Fibroblast of lung (primary cell): ENCODE data around the gene HNF1B. TPM values are rescaled to one million over a fixed set of nuclear protein-coding genes. Genes with fewer than 3 reads are reported as not detected.

Experiments
- DNase-seq, 2 donors: peaks; one replicate each; pipeline versions ENCODE4 v3.0.0 to v3.0.0-alpha.2; 2010; ENCODE audit warnings: low read depth in 2 of 2
- H2AFZ ChIP-seq: 2 replicates; pipeline ENCODE4 v1.5.1; 2012; ENCODE audit warnings: low read length, control low read depth, inconsistent platforms
- H3K27ac ChIP-seq: 2 replicates; pipeline ENCODE4 v1.5.1; 2011; ENCODE audit warnings: low read length, control low read depth; ENCODE audit not compliant: insufficient read depth
- H3K27me3 ChIP-seq: 2 replicates; pipeline ENCODE4 v1.5.1; 2011; ENCODE audit warnings: mild to moderate bottlenecking, low read length; ENCODE audit not compliant: control insufficient read depth, insufficient read depth
- H3K36me3 ChIP-seq: 2 replicates; pipeline ENCODE4 v1.5.1; 2011; ENCODE audit warnings: low read length; ENCODE audit not compliant: control insufficient read depth, insufficient read depth
- H3K4me1 ChIP-seq: 2 replicates; pipeline ENCODE4 v1.5.1; 2011; ENCODE audit warnings: low read length; ENCODE audit not compliant: control insufficient read depth, insufficient read depth; ENCODE audit errors: extremely low read depth
- H3K4me2 ChIP-seq: 2 replicates; pipeline ENCODE4 v1.5.1; 2011; ENCODE audit warnings: low read length, control low read depth; ENCODE audit not compliant: insufficient read depth; ENCODE audit errors: extremely low read depth
- H3K4me3 ChIP-seq, 4 experiments: fragments of 200-600 bp in 1 of 4; sonication (generic) in 1 of 4; replicated peaks in 1 of 4; 2 replicates each; pipeline ENCODE4 v1.5.1; 2011 to 2016; ENCODE audit warnings: low read length in 4 of 4, low read depth in 3 of 4, mild to moderate bottlenecking in 3 of 4, control low read depth in 2 of 4, inconsistent platforms in 1 of 4, mixed read lengths in 1 of 4; ENCODE audit not compliant: insufficient read depth in 1 of 4; ENCODE audit errors: control extremely low read depth in 1 of 4
- H3K79me2 ChIP-seq: 2 replicates; pipeline ENCODE4 v1.5.1; 2012; ENCODE audit warnings: mild to moderate bottlenecking, low read length, inconsistent platforms; ENCODE audit not compliant: control insufficient read depth, insufficient read depth
- H3K9ac ChIP-seq: 2 replicates; pipeline ENCODE4 v1.5.1; 2011; ENCODE audit warnings: mild to moderate bottlenecking, low read length, control low read depth; ENCODE audit not compliant: insufficient read depth
- H3K9me3 ChIP-seq: 2 replicates; pipeline ENCODE4 v1.5.1; 2012; ENCODE audit warnings: low read depth, low read length; ENCODE audit not compliant: control insufficient read depth, insufficient read depth
- H4K20me1 ChIP-seq: 2 replicates; pipeline ENCODE4 v1.5.1; 2011; ENCODE audit warnings: low read length; ENCODE audit not compliant: control insufficient read depth, insufficient read depth; ENCODE audit errors: extremely low read depth
- CTCF ChIP-seq, 2 donors: IDR thresholded peaks in 1 of 2; conservative IDR thresholded peaks in 1 of 2; 1 replicate in 1 of 2; 2 replicates in 1 of 2; pipeline ENCODE4 v1.5.1; 2011 to 2012; ENCODE audit warnings: low read length in 2 of 2, control low read depth in 1 of 2, inconsistent platforms in 1 of 2, low read depth in 1 of 2, mild to moderate bottlenecking in 1 of 2
- EZH2 ChIP-seq: IDR thresholded peaks from 2 replicates; pipeline ENCODE4 v1.5.1; 2012; ENCODE audit warnings: low read length, control low read depth, mild to moderate bottlenecking; ENCODE audit errors: missing control alignments
- polyA minus RNA-seq: library from RNA; depleted of rRNA, polyadenylated mRNA; stranded (reverse); fragments of >200 nt; gene quantifications from 2 replicates; pipeline ENCODE4 v1.2.3, GENCODE V29; 2011; ENCODE audit warnings: low replicate concordance
- polyA plus RNA-seq, 2 donors: library from polyadenylated mRNA; depleted of rRNA in 1 of 2; stranded (reverse) in 1 of 2; unstranded in 1 of 2; fragments of >200 nt; gene quantifications; 2 replicates each; pipeline ENCODE4 v1.2.1, GENCODE V29; 2011 to 2012; ENCODE audit warnings: missing spikeins in 1 of 2
- total RNA-seq: library from RNA; depleted of rRNA; stranded (reverse); fragments of >200 nt; gene quantifications from 2 replicates; pipeline ENCODE4 v1.2.1, GENCODE V29; 2014

The HNF1B gene, protein sequence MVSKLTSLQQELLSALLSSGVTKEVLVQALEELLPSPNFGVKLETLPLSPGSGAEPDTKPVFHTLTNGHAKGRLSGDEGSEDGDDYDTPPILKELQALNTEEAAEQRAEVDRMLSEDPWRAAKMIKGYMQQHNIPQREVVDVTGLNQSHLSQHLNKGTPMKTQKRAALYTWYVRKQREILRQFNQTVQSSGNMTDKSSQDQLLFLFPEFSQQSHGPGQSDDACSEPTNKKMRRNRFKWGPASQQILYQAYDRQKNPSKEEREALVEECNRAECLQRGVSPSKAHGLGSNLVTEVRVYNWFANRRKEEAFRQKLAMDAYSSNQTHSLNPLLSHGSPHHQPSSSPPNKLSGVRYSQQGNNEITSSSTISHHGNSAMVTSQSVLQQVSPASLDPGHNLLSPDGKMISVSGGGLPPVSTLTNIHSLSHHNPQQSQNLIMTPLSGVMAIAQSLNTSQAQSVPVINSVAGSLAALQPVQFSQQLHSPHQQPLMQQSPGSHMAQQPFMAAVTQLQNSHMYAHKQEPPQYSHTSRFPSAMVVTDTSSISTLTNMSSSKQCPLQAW
- total RNA-seq (not detected in 2 replicates), polyA plus RNA-seq (not detected in 2 replicates), polyA minus RNA-seq (not detected in 2 replicates)
- polyA plus RNA-seq (2012) = not detected in 2 replicates

DNA sequence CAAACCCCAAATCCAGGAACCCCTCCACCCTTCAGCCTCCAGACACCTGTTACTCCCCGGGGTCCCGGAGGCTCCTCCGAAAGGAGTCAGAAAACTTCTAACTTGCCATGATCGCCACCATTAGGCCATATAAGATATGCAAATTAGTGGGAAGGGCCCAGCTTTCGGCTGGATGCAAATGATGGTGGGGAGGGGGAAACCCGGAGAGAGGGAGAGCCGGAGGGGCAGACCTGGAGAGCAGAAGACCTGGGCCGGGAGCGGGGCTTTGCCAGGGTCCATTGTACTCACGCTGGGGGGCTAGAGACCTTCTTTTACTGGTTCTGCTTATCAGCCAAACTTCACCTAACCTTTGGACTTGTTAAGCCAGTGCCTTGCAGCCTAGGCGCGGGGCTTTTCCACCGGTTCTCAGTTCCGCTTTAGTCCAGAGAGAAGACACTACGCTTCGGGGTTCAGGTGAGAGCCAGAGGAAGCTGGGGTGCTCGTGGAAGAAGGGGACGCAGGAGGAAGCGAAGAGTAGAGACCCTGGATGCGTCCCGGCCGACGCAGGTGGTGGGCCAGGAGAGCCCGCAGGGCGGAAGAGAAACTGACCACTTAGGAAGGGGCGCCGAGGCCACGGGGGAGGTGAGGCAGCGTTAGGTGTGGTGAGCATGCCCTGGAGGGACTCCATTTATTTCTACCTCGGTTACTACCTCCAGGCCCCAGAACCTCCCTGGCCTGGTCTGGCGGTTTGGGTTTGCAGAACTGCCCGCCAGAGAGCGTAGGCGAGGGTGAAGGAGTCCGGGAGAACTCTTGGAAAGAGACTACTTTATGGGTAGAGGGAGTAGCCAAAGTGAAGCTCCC, at the start of gene HNF1B:
Gene HNF1B (minus strand): TSS at position 99 of the 840 bp plus-strand sequence. CDS start 175 bp downstream, outside the sequence.
- peaks cover 70% of the 10 kb centered on the region for H3K27me3 ChIP-seq
- no peak within 1 kb of the TSS for H3K4me3 ChIP-seq
- H3K4me2 ChIP-seq = no peak within 1 kb of the TSS
- H4K20me1 ChIP-seq = peaks cover 2% of the 10 kb centered on the region
- no peak within 1 kb of the TSS for H3K9ac ChIP-seq
- no peak within 1 kb of the TSS for H2AFZ ChIP-seq
- no peak within 1 kb of the TSS for H3K27ac ChIP-seq
- no peaks in the 10 kb centered on the region for H3K9me3 ChIP-seq
- no peak for DNase-seq
- no peaks in the 10 kb centered on the region for H3K4me1 ChIP-seq
- H3K36me3 ChIP-seq = no peaks in the 10 kb centered on the region
- no peak for TF ChIP-seq CTCF (conservative IDR thresholded peaks at IDR 0.05 in 1 of 2, IDR thresholded peaks at IDR 0.05 in 1 of 2; ENCODE audit: low read depth in 1 of 2, low read length in 2 of 2)
- no peak for TF ChIP-seq EZH2
- H3K79me2 ChIP-seq = no peaks in the 10 kb centered on the region

DNA sequence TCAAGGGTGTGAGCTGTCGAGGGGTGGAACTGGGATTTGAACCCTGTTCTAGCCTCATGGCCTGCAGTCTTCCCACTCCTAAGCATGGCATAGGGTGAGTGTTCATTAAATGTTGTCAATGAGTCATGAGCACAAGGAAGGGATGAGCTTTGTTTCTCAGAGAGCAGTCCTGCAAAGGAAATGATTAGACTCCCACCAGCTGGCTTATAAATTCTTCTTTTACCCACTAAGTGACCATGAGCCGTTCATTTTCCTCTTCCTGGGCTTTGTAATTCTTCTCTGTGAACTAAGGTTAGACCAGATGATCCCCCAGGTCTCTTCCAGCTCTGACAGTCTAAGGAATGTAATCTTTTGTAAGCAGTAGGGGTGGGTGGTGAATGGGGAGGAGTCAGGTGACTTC, 47.9 kb upstream of the HNF1B start:
- H3K27me3 ChIP-seq = peaks cover 11% of the 10 kb centered on the region
- no peaks in the 10 kb centered on the region for H3K9me3 ChIP-seq
- H3K4me3 ChIP-seq = no peak overlapping the region
- no peaks in the 10 kb centered on the region for H4K20me1 ChIP-seq
- no peak overlapping the region for H2AFZ ChIP-seq
- H3K36me3 ChIP-seq = no peaks in the 10 kb centered on the region
- TF ChIP-seq EZH2 = no peak
- TF ChIP-seq CTCF (conservative IDR thresholded peaks at IDR 0.05 in 1 of 2, IDR thresholded peaks at IDR 0.05 in 1 of 2; ENCODE audit: low read depth in 1 of 2, low read length in 2 of 2) = no peak
- no peak overlapping the region for H3K9ac ChIP-seq
- H3K27ac ChIP-seq = no peak overlapping the region
- no peak overlapping the region for H3K4me2 ChIP-seq
- H3K4me1 ChIP-seq = peaks cover 2% of the 10 kb centered on the region
- DNase-seq = peak in 1 of 2 donors; percentile 76
- H3K79me2 ChIP-seq = no peaks in the 10 kb centered on the region
